Osteocyte (in vitro differentiated cells): ENCODE measurements around the gene AK8. TPM values are rescaled to one million over a fixed set of nuclear protein-coding genes. Genes with fewer than 3 reads are reported as not detected.
"Not testable (repeated sequence)": the region's sequence is repeated elsewhere in the genome, so short reads cannot be mapped to it uniquely, and the experiment has no call there.

Experiments
- DNase-seq: peaks from one replicate; pipeline ENCODE4 v3.0.0; 2021; ENCODE audit warnings: mixed read lengths; ENCODE audit not compliant: unreplicated experiment; ENCODE audit errors: extremely low spot score
- H3K27ac Mint-ChIP-seq: one replicate; pipeline ENCODE4 v1.8.0; 2021; ENCODE audit warnings: mild to moderate bottlenecking, mixed read lengths; ENCODE audit not compliant: unreplicated experiment
- H3K27me3 Mint-ChIP-seq: one replicate; pipeline ENCODE4 v1.8.0; 2021; ENCODE audit warnings: mixed read lengths; ENCODE audit not compliant: unreplicated experiment
- H3K36me3 Mint-ChIP-seq: one replicate; pipeline ENCODE4 v1.8.0; 2021; ENCODE audit warnings: mixed read lengths; ENCODE audit not compliant: unreplicated experiment
- H3K4me1 Mint-ChIP-seq: one replicate; pipeline ENCODE4 v1.8.0; 2021; ENCODE audit warnings: mixed read lengths; ENCODE audit not compliant: unreplicated experiment
- H3K4me3 Mint-ChIP-seq: one replicate; pipeline ENCODE4 v1.8.0; 2021; ENCODE audit warnings: mild to moderate bottlenecking, moderate library complexity, mixed read lengths; ENCODE audit not compliant: unreplicated experiment
- H3K9me3 Mint-ChIP-seq: one replicate; pipeline ENCODE4 v1.8.0; 2021; ENCODE audit warnings: mixed read lengths; ENCODE audit not compliant: unreplicated experiment
- total RNA-seq: library from RNA; stranded (reverse); gene quantifications from 2 replicates; pipeline ENCODE4 v1.2.1, GENCODE V29; 2021
- TF ChIP-seq, protein P1 (sequence below): fragments of 200-600 bp; sonication (generic); IDR thresholded peaks from 2 replicates; pipeline ENCODE4 v1.5.0; 2021; ENCODE audit warnings: antibody characterized with exemption, mild to moderate bottlenecking, moderate library complexity

AK8 gene
- total RNA-seq, 1 donor from 2014 or later = 0.91 TPM

- TF ChIP-seq, protein P1, sequence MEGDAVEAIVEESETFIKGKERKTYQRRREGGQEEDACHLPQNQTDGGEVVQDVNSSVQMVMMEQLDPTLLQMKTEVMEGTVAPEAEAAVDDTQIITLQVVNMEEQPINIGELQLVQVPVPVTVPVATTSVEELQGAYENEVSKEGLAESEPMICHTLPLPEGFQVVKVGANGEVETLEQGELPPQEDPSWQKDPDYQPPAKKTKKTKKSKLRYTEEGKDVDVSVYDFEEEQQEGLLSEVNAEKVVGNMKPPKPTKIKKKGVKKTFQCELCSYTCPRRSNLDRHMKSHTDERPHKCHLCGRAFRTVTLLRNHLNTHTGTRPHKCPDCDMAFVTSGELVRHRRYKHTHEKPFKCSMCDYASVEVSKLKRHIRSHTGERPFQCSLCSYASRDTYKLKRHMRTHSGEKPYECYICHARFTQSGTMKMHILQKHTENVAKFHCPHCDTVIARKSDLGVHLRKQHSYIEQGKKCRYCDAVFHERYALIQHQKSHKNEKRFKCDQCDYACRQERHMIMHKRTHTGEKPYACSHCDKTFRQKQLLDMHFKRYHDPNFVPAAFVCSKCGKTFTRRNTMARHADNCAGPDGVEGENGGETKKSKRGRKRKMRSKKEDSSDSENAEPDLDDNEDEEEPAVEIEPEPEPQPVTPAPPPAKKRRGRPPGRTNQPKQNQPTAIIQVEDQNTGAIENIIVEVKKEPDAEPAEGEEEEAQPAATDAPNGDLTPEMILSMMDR = no peak
- no peak overlapping the region for H3K4me3 Mint-ChIP-seq
- H3K9me3 Mint-ChIP-seq = peaks cover 6% of the 10 kb centered on the region
- H3K36me3 Mint-ChIP-seq = no peaks in the 10 kb centered on the region
- no peak overlapping the region for H3K27ac Mint-ChIP-seq
- H3K27me3 Mint-ChIP-seq = no peaks in the 10 kb centered on the region
- peaks cover 13% of the 10 kb centered on the region for H3K4me1 Mint-ChIP-seq
- DNase-seq = no peak
These were observed 105.0 kb downstream of the AK8 start for GRCh38 chr9:132773093-132773492.

- peaks cover 12% of the 10 kb centered on the region for H3K27me3 Mint-ChIP-seq
- H3K9me3 Mint-ChIP-seq = peaks cover 12% of the 10 kb centered on the region
- H3K4me3 Mint-ChIP-seq, H3K36me3 Mint-ChIP-seq, H3K27ac Mint-ChIP-seq: not testable (repeated sequence)
- peak; percentile 44 for DNase-seq
- H3K4me1 Mint-ChIP-seq = peaks cover 13% of the 10 kb centered on the region
These were observed 106.3 kb downstream of the AK8 start for GRCh38 chr9:132771752-132772151.

GRCh38 chr9:132770770-132771310 is 107.2 kb downstream of the AK8 start:
- H3K4me1 Mint-ChIP-seq = peaks cover 13% of the 10 kb centered on the region
- TF ChIP-seq, protein P1 = no peak
- H3K27me3 Mint-ChIP-seq = peaks cover 13% of the 10 kb centered on the region
- DNase-seq = peak; percentile 76
- no peaks in the 10 kb centered on the region for H3K36me3 Mint-ChIP-seq
- H3K27ac Mint-ChIP-seq = no peak overlapping the region
- H3K9me3 Mint-ChIP-seq = peaks cover 18% of the 10 kb centered on the region
- H3K4me3 Mint-ChIP-seq = peak overlapping the region; percentile 87

GRCh38 chr9:132769906-132770769 is 107.9 kb downstream of the AK8 start:
- peak; percentile 87 for DNase-seq
- peak overlapping the region; percentile 87 for H3K4me3 Mint-ChIP-seq
- TF ChIP-seq, protein P1 = no peak

DNA sequence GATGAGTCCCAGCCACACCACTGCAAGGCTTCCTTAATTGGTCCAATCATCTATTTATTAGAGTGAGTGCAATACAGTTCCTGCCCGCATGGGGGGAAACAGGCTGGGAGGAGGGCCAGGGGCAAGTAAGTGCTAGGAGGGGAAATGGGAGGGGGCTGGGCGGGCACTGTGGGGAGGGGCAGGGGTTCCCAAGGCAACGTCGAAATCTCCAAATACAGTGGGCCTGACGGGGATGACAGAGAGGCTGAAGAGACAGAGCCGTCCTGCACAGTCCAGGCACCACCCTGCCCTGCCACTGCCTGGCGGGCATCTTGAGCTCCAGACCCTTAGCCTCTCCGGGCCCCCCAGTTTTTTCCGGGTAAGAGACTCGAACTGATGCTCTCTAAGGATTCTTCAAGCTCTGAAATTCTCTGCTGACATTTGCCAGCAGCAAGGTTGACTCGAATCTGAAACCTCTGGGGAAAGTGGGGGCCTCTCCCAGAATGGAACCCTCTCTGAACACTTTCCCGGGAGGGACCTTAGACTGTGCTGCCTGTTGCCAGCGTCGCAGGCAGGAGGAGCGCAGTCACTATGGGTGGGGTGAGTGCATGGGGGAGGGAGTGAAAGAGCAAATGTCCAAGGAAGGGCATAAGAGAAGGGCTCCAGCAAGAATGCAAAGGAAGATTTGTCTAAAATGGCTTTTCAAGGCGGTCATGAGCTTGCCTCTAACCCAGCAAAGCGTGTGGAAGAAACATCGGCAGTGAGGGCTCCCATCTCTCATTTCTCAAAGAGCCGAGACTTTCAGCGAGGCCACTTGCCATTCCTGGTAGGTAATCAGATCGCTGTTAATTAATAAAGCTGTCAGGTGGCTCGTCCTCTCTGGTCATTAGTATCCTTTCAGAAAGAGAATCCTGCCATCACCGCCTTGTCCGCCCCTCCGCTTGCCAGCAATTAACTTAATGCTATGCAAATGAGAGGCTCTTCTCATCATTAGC is 108.9 kb downstream of the AK8 start:
- Mint-ChIP-seq H3K4me1 (peaks cover 13% of the 10 kb centered on the region), H3K9me3 (peaks cover 22% of the 10 kb centered on the region), H3K4me3 (peak overlapping the region; percentile 87), H3K27ac (peak overlapping the region; percentile 93), H3K36me3 (no peaks in the 10 kb centered on the region), H3K27me3 (peaks cover 22% of the 10 kb centered on the region)
- TF ChIP-seq, protein P1 = peak; percentile 35
- peak; percentile 77 for DNase-seq

More at GRCh38 chr9:132769906-132770769, 107.9 kb downstream of the AK8 start:
- Mint-ChIP-seq H3K9me3 (peaks cover 22% of the 10 kb centered on the region), H3K4me1 (peaks cover 13% of the 10 kb centered on the region), H3K27me3 (peaks cover 19% of the 10 kb centered on the region), H3K36me3 (no peaks in the 10 kb centered on the region), H3K27ac (peak overlapping the region; percentile 93)
